ENCODE results near the gene NEIL3. TPM values are rescaled to one million over a fixed set of nuclear protein-coding genes. Genes with fewer than 3 reads are reported as not detected.

The NEIL3 gene
- total RNA-seq, 4 donors from 2014 or later = 1.1 to 3.1 (median 2.1) TPM

DNA sequence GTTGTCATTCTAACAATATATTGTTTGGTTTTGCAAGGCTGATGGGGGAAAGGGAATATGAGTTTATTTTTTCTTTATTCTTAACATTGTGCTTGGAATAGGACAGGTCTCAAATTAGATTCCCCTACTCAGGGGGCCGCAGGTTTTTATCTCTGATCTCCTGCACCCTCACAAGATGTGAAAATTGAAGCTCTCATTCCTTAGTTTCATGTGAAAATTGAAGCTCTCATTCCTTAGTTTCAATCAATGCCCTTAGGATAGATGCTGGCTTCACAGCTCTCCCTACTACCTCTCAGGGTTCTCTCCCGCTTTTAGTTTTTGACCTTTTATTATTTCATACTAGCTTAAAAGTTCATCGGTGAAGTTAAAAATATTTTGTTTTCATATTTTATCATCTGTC, 12.0 kb downstream of the NEIL3 start:
- Histone ChIP-seq H3K27me3 (no peaks in the 10 kb centered on the region), H3K4me1 (no peaks in the 10 kb centered on the region), H3K27ac (no peak overlapping the region), H3K9me3 (no peaks in the 10 kb centered on the region), H3K36me3 (no peaks in the 10 kb centered on the region), H3K4me3 (no peak overlapping the region)
- DNase-seq (ENCODE audit: low spot score in 2 of 2) = no peak
- 81% methylated on average over 3 of the region's 3 CpGs for WGBS
- no peak for TF ChIP-seq CTCF (IDR thresholded peaks at IDR 0.05)
- TF ChIP-seq POLR2AphosphoS5 (IDR thresholded peaks at IDR 0.05) = no peak
- no peak for TF ChIP-seq EP300 (IDR thresholded peaks at IDR 0.05)
- no peak for TF ChIP-seq POLR2A (IDR thresholded peaks at IDR 0.05)

GRCh38 chr4:177322266-177322665, 12.6 kb downstream of the NEIL3 start:
- Histone ChIP-seq H3K27ac (no peak overlapping the region), H3K36me3 (no peaks in the 10 kb centered on the region), H3K4me3 (no peak overlapping the region), H3K9me3 (no peaks in the 10 kb centered on the region), H3K4me1 (no peaks in the 10 kb centered on the region), H3K27me3 (no peaks in the 10 kb centered on the region)
- 58% methylated on average over 7 of the region's 7 CpGs for WGBS
- DNase-seq (ENCODE audit: low spot score in 2 of 2) = no peak
- TF ChIP-seq POLR2A (IDR thresholded peaks at IDR 0.05) (no peak), CTCF (IDR thresholded peaks at IDR 0.05) (no peak), EP300 (IDR thresholded peaks at IDR 0.05) (no peak), POLR2AphosphoS5 (IDR thresholded peaks at IDR 0.05) (no peak)

- H3K27me3 ChIP-seq = no peaks in the 10 kb centered on the region
- H3K27ac ChIP-seq = no peak overlapping the region
- 69% methylated on average over 3 of the region's 3 CpGs for WGBS
- H3K4me1 ChIP-seq = no peaks in the 10 kb centered on the region
- DNase-seq (ENCODE audit: low spot score in 2 of 2) = no peak
- H3K9me3 ChIP-seq = no peaks in the 10 kb centered on the region
- TF ChIP-seq POLR2A (IDR thresholded peaks at IDR 0.05) = no peak
- no peak for TF ChIP-seq POLR2AphosphoS5 (IDR thresholded peaks at IDR 0.05)
- no peak for TF ChIP-seq EP300 (IDR thresholded peaks at IDR 0.05)
- TF ChIP-seq CTCF (IDR thresholded peaks at IDR 0.05) = no peak
- H3K36me3 ChIP-seq = no peaks in the 10 kb centered on the region
- H3K4me3 ChIP-seq = no peak overlapping the region
Observed at GRCh38 chr4:177322881-177323280, 13.2 kb downstream of the NEIL3 start.

DNA sequence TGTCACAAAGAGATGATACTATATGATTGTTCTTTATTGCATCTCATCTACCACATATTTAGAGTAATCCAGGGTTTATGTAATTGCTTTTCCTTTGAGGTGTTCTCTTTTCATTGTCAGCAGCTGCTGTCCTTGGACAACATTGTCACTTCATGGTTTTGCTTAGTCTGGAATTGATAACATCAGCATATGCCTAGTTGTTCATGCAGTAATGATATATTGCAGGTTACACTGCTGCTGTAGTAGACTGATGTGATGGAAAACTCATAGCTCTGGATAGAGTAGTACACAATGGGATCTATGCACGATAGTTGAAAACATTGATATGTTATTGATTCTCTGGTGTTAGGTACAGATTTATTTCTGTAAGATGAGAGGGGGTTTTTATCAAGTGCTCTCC, 13.7 kb downstream of the NEIL3 start:
- Histone ChIP-seq H3K36me3 (no peaks in the 10 kb centered on the region), H3K27ac (no peak overlapping the region), H3K9me3 (no peaks in the 10 kb centered on the region), H3K4me1 (no peaks in the 10 kb centered on the region), H3K4me3 (no peak overlapping the region), H3K27me3 (no peaks in the 10 kb centered on the region)
- 89% methylated on average over 1 of the region's 1 CpG for WGBS
- no peak for DNase-seq (ENCODE audit: low spot score in 2 of 2)
- no peak for TF ChIP-seq CTCF (IDR thresholded peaks at IDR 0.05)
- no peak for TF ChIP-seq POLR2AphosphoS5 (IDR thresholded peaks at IDR 0.05)
- no peak for TF ChIP-seq EP300 (IDR thresholded peaks at IDR 0.05)
- no peak for TF ChIP-seq POLR2A (IDR thresholded peaks at IDR 0.05)

DNA sequence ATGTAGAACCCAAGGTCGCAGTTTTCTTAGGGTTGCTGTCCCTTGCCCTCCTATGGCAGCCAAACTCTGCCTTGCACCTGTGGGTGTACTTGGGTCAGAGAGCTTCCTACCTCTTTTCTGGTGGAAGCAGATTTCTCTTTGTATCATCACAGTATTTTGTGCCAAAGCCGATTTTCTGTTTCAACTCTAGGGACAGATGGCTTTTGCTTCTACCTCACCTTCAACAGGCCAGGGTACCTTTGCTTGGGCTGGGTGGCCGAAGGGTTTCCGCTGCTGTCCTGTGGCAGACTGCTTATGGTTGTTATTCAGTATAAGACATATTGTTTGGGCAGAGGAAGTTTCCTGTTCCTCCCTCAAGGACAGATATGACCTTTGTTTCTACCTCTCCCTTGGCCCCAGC, 22.4 kb downstream of the NEIL3 start:
- no peaks in the 10 kb centered on the region for H3K9me3 ChIP-seq
- H3K36me3 ChIP-seq = no peaks in the 10 kb centered on the region
- WGBS = 98% methylated on average over 4 of the region's 4 CpGs
- TF ChIP-seq CTCF (IDR thresholded peaks at IDR 0.05) (no peak), POLR2A (IDR thresholded peaks at IDR 0.05) (no peak), POLR2AphosphoS5 (IDR thresholded peaks at IDR 0.05) (no peak), EP300 (IDR thresholded peaks at IDR 0.05) (no peak)
- H3K4me1 ChIP-seq = no peaks in the 10 kb centered on the region
- no peak overlapping the region for H3K4me3 ChIP-seq
- no peak for DNase-seq (ENCODE audit: low spot score in 2 of 2)
- no peak overlapping the region for H3K27ac ChIP-seq
- no peaks in the 10 kb centered on the region for H3K27me3 ChIP-seq

All from suprapubic skin (tissue), 4 donors.